COLO668 (cell line): ENCODE data around the gene LGALS3BP.

Source experiments
- DNase-seq: peaks from one replicate; lab custom pipeline; 2025; ENCODE audit not compliant: unreplicated experiment; lab: John Stamatoyannopoulos, UW

LGALS3BP gene

DNA sequence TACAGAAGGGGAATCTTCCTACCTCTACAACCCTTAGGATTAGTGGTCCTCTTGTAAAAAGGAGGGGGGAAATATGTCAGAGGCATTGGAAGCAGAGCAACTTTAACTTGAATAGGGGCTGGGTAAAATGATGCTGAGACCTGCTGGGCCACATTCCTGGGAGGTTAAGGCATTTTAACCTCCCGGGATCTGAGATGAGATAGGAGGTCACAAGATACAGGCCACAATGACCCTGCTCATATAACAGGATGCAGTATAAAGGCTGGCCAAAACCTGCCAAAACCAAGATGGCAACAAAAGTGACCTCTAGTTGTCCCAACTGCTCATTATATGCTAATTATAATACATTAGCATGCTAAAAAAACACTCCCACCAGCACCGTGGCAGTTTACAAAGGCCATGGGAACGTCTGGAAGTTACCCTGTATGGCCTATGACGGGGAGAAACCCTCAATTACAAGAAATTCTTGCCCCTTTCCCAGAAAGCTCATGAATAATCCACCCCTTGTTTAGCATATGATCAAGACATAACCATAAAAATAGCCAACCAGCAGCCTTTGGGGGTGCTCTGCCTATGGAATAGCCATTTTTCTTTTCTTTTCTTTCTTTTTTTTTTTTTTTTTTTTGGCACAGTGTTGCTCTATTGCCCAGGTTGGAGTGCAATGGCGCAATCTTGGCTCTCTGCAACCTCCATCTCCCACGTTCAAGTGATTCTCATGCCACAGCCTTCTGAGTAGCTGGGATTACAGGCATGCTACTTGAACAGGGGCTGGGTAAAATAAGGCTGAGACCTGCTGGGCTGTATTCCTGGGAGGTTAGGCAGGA, 38.0 kb upstream of the LGALS3BP start:
- no peak for DNase-seq

DNA sequence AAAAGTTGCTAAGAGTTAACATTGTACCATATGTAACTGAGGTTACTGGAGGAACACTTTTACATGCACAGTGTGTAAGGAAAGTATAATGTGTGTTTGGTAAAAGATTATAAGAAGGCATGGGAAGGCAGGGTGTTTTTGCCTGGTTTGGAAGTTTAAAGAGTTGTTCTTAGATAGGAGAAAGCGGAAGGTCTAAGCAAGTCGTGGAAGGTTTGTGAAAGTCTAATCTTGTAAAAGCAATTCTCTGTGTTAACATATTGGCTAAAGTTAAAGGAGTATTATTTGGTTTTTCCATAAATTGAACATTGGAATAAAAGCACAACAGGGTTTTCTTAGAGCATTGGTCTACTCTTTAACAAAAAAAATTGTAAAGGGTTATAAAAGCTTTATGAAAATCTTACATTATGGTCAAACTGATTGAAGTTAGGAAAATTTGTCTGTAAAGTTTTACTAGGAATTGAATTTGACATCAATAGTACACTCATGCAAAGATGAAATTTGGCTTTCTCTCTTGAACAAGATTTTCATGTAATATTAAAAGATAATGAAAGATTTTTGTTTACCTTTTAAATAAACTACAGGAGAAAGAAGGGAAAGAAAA, 34.5 kb upstream of the LGALS3BP start:
- no peak for DNase-seq

GRCh38 chr17:79012563-79013134, 32.9 kb upstream of the LGALS3BP start:
- DNase-seq = no peak

DNA sequence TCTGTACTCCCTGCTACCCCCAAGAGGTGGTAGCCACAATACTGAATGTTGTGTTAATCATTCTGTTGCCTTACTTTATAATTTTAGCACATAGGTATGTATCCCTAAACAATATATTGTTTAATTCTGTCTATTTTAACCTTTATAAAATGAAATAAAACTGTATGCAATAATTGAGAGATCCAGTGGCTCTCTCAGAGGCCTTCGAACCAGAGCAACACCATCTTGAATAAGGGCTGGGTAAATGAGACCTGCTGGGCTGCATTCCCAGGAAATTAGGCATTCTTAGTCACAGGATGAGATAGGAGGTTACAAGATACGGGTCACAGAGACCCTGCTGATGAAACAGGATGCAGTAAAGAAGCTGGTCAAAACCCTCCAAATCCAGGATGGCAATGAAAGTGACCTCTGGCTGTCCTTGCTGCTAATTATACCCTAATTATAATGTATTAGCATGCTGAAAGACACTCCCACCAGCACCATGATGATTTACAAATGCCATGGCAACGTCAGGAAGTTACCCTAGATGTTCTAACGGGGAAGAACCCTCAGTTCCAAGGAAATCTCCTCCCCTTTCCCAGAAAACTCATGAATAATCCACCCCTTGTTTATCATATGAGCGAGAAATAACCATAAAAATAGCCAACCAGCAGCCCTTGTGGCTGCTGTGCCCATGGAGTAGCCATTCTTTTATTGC, 31.9 kb upstream of the LGALS3BP start:
- DNase-seq = no peak

GRCh38 chr17:79010304-79010646, 30.6 kb upstream of the LGALS3BP start:
- no peak for DNase-seq

GRCh38 chr17:79009397-79010303, 29.9 kb upstream of the LGALS3BP start, which contains the start of gene CANT1:
Gene CANT1 (minus strand): TSS chr17:79009764. CDS start chr17:78997622, 12,142 bp downstream.
- peak; percentile 70 for DNase-seq

- DNase-seq = no peak
Measured at GRCh38 chr17:79008666-79009387, 29.1 kb upstream of the LGALS3BP start.

- no peak for DNase-seq
Measured at GRCh38 chr17:79007504-79008381, 28.0 kb upstream of the LGALS3BP start.

DNA sequence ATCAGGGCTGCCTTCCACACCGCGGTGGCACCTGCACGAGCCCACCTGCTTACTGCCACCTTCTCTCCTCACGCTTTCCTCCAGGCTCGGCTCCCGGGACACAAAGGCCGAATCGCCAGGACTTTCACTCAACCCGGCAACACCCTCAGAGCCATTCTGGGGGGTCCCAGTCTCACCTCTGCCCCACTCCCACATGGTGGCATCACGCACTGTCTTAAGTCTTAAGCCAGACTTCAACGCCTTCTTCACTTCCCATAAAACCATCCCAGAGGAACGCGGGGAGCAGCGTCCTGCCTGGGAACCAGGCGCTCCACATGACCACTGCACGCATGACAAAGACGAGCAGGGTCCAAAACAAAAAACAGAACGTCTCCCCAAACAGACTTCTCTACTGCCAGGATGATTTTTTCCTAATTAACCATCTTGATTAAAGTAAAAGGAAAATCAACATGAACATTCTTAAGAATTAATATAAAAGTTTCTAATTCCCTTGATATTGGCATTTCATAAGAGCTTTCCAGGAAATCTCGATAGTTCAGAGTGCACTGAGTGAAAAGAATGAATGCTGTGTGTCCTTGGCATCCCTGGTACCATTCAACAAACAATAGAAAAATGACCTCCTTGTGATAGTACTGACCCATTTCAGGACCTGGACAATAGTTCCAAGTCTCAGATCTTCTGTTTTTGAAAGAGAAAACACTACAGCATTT, 27.2 kb upstream of the LGALS3BP start:
- DNase-seq = no peak

- peak; percentile 9 for DNase-seq
Measured at GRCh38 chr17:79006046-79006445, 26.3 kb upstream of the LGALS3BP start.

- DNase-seq = peak; percentile 78
Measured at GRCh38 chr17:79005063-79005861, 25.5 kb upstream of the LGALS3BP start.

GRCh38 chr17:79003661-79004411, 24.1 kb upstream of the LGALS3BP start:
- DNase-seq = no peak

GRCh38 chr17:79002796-79003593, 23.3 kb upstream of the LGALS3BP start:
- no peak for DNase-seq

GRCh38 chr17:79002291-79002690, 22.6 kb upstream of the LGALS3BP start:
- no peak for DNase-seq

GRCh38 chr17:79001190-79002020, 21.7 kb upstream of the LGALS3BP start:
- no peak for DNase-seq
